GM18508 (cell line): ENCODE data around the gene MRPL21.
"Not testable (repeated sequence)": the region's sequence is repeated elsewhere in the genome, so short reads cannot be mapped to it uniquely, and the experiment has no call there.

Source experiments
- ATAC-seq: cut with Tn5 transposase; IDR thresholded peaks from one replicate; pipeline ENCODE4 v1.9.1; 2021; ENCODE audit warnings: moderate number of reproducible peaks; ENCODE audit not compliant: insufficient read depth, unreplicated experiment

Gene MRPL21

GRCh38 chr11:68880851-68881250 is 22.8 kb downstream of the MRPL21 start:
- no peak for ATAC-seq

- ATAC-seq, result no peak
These were observed 25.6 kb downstream of the MRPL21 start for GRCh38 chr11:68878022-68878421.

GRCh38 chr11:68872216-68873003 is 31.2 kb downstream of the MRPL21 start:
- no peak for ATAC-seq

GRCh38 chr11:68870470-68870869 is 33.2 kb downstream of the MRPL21 start:
- ATAC-seq, result no peak

GRCh38 chr11:68868221-68868835 is 35.3 kb downstream of the MRPL21 start:
- no peak for ATAC-seq

GRCh38 chr11:68867066-68867465 is 36.6 kb downstream of the MRPL21 start:
- ATAC-seq, result no peak

GRCh38 chr11:68865241-68865640 is 38.4 kb downstream of the MRPL21 start:
- ATAC-seq, result no peak

- ATAC-seq, result no peak
These were observed 39.9 kb downstream of the MRPL21 start for GRCh38 chr11:68863553-68864265.

- no peak for ATAC-seq
These were observed 41.2 kb downstream of the MRPL21 start for GRCh38 chr11:68862421-68862820.

GRCh38 chr11:68859123-68859522 is 44.5 kb downstream of the MRPL21 start:
- ATAC-seq, result no peak

GRCh38 chr11:68857037-68857586 is 46.5 kb downstream of the MRPL21 start:
- no peak for ATAC-seq

- not testable (repeated sequence) for ATAC-seq
These were observed 47.1 kb downstream of the MRPL21 start for GRCh38 chr11:68856425-68857030.

GRCh38 chr11:68855205-68855981 is 48.2 kb downstream of the MRPL21 start:
- ATAC-seq, result no peak

- ATAC-seq, result no peak
These were observed 49.2 kb downstream of the MRPL21 start for GRCh38 chr11:68854273-68854958.

GRCh38 chr11:68852628-68853027 is 51.0 kb downstream of the MRPL21 start:
- no peak for ATAC-seq

- no peak for ATAC-seq
These were observed 55.2 kb downstream of the MRPL21 start for GRCh38 chr11:68848429-68848828.

GRCh38 chr11:68847395-68847794 is 56.2 kb downstream of the MRPL21 start:
- ATAC-seq, result no peak

- no peak for ATAC-seq
These were observed 58.2 kb downstream of the MRPL21 start for GRCh38 chr11:68845351-68846002.

GRCh38 chr11:68844801-68845200 is 58.8 kb downstream of the MRPL21 start:
- ATAC-seq, result no peak
